ENCODE measurements around the gene NR0B1.

GRCh38 chrX:30296408-30297254 is 12.6 kb downstream of the NR0B1 start:
- TF ChIP-seq EZH2 (IDR thresholded peaks at IDR 0.05) (no peak), POLR2AphosphoS5 (IDR thresholded peaks at IDR 0.05; ENCODE audit: borderline replicate concordance, low read depth, low read length) (no peak), FOXP2 (optimal IDR thresholded peaks at IDR 0.05; ENCODE audit: control extremely low read depth, extremely low read length, insufficient read depth) (no peak)
